Body of pancreas (tissue), 4 donors: ENCODE measurements around the gene KIF2C. TPM values are rescaled to one million over a fixed set of nuclear protein-coding genes. Genes with fewer than 3 reads are reported as not detected.
"Not testable (repeated sequence)": the region's sequence is repeated elsewhere in the genome, so short reads cannot be mapped to it uniquely, and the experiment has no call there.

Source experiments
- ATAC-seq: fragments of 150-250 bp; one replicate; pipeline ENCODE4 v1.9.1; 2016
- DNase-seq, 4 donors: peaks; one replicate each; pipeline ENCODE4 v3.0.0-alpha.2; 2019
- H3K27ac ChIP-seq, 4 donors: fragments of 200-600 bp; sonication (generic); 1 replicate in 3 of 4; 2 replicates in 1 of 4; pipeline versions ENCODE4 v1.5.1 to v1.6.1; 2016 to 2019; ENCODE audit warnings: mild to moderate bottlenecking in 1 of 4, mixed read lengths in 1 of 4, moderate library complexity in 1 of 4
- H3K27me3 ChIP-seq, 2 donors: fragments of 200-600 bp; sonication (generic); one replicate each; pipeline ENCODE4 v1.6.0; 2016; ENCODE audit warnings: mild to moderate bottlenecking in 1 of 2
- H3K36me3 ChIP-seq, 2 donors: fragments of 200-600 bp; sonication (generic); replicated peaks in 1 of 2; 2 replicates each; pipeline ENCODE4 v1.5.1; 2016; ENCODE audit warnings: low read depth in 2 of 2; ENCODE audit not compliant: insufficient read depth in 1 of 2
- H3K4me1 ChIP-seq: fragments of 200-600 bp; sonication (generic); one replicate; pipeline ENCODE4 v1.6.0; 2016
- H3K4me3 ChIP-seq, 2 donors: fragments of 200-600 bp; sonication (generic); 1 replicate in 1 of 2; 2 replicates in 1 of 2; pipeline ENCODE4 v1.5.1; 2016 to 2019
- H3K9me3 ChIP-seq, 3 donors: fragments of 200-600 bp; sonication (generic); 1 replicate in 2 of 3; 2 replicates in 1 of 3; pipeline ENCODE4 v1.5.1; 2016
- CTCF ChIP-seq, 7 experiments: fragments of 450-650 bp in 4 of 7; fragments of 200-600 bp in 3 of 7; sonication (generic) in 3 of 7; IDR thresholded peaks; one replicate each; pipeline ENCODE4 v1.5.1; 2016 to 2019; ENCODE audit warnings: antibody characterized with exemption in 7 of 7
- POLR2A ChIP-seq, 3 donors: fragments of 450-650 bp; IDR thresholded peaks; one replicate each; pipeline ENCODE4 v1.6.1; 2016; ENCODE audit warnings: antibody characterized with exemption in 3 of 3, mild to moderate bottlenecking in 2 of 3
- WGBS, 2 donors: methylation state at CpG; one replicate each; pipeline ENCODE4 v1.1.5; 2017; 5-methylcytosine and 5-hydroxymethylcytosine counted together
- intact Hi-C: fragments of 100-400 bp; cut with DNase I; formaldehyde crosslinking; loops from one replicate; pipeline ENCODE4 v1.15.1; 2023
- total RNA-seq, 2 donors: library from RNA; depleted of rRNA; stranded (reverse); fragments of >200 nt; gene quantifications; one replicate each; pipeline ENCODE4 v1.1.0, GENCODE V29; 2016

Gene KIF2C
- total RNA-seq, 2 donors from 2014 or later, result not detected

GRCh38 chr1:44808938-44809917, 69.6 kb downstream of the KIF2C start:
- H3K36me3 ChIP-seq, result no peaks in the 10 kb centered on the region
- no peaks in the 10 kb centered on the region for H3K9me3 ChIP-seq
- H3K4me1 ChIP-seq, result peaks cover 72% of the 10 kb centered on the region
- TF ChIP-seq CTCF (IDR thresholded peaks at IDR 0.05) (peak in 1 of 7 experiments; percentile 2), POLR2A (IDR thresholded peaks at IDR 0.05) (peak in 2 of 3 donors; percentile 23 to 37)
- no peaks in the 10 kb centered on the region for H3K27me3 ChIP-seq
- no peak overlapping the region for H3K4me3 ChIP-seq
- H3K27ac ChIP-seq, result peak overlapping the region; percentile 91 to 99 (median 98)
- intact Hi-C loops, result no loop called here
- 40 to 61% methylated on average over 3 to 6 of the region's 6 CpGs for WGBS, 2 donors
- ATAC-seq (no peak), DNase-seq (peak; percentile 47 to 77 (median 59))

- Histone ChIP-seq H3K27ac (peak overlapping the region; percentile 91 to 99 (median 98)), H3K4me3 (no peak overlapping the region), H3K27me3 (no peaks in the 10 kb centered on the region), H3K36me3 (no peaks in the 10 kb centered on the region), H3K4me1 (peaks cover 82% of the 10 kb centered on the region), H3K9me3 (no peaks in the 10 kb centered on the region)
- WGBS, 2 donors, result 35 to 53% methylated on average over 10 to 12 of the region's 12 CpGs
- no peak for TF ChIP-seq CTCF (IDR thresholded peaks at IDR 0.05)
- TF ChIP-seq POLR2A (IDR thresholded peaks at IDR 0.05), result no peak
- DNase-seq, result peak; percentile 74 to 93 (median 78)
- ATAC-seq, result no peak
- intact Hi-C loops, result no loop called here
These were observed 70.6 kb downstream of the KIF2C start for GRCh38 chr1:44810101-44810761.

- H3K27me3 ChIP-seq, H3K4me3 ChIP-seq, H3K9me3 ChIP-seq, ATAC-seq, intact Hi-C loops, H3K36me3 ChIP-seq: not testable (repeated sequence)
- peak overlapping the region; percentile 91 to 99 (median 98) for H3K27ac ChIP-seq
- DNase-seq, result peak in 2 of 4 donors; percentile 3 to 8
- WGBS, 2 donors, result 83 to 88% methylated on average over 4 of the region's 4 CpGs
- H3K4me1 ChIP-seq, result peaks cover 79% of the 10 kb centered on the region
These were observed 71.1 kb downstream of the KIF2C start for GRCh38 chr1:44810762-44811105.

GRCh38 chr1:44811234-44811633, 71.6 kb downstream of the KIF2C start:
- intact Hi-C loops, result no loop called here
- Histone ChIP-seq H3K27ac (peak overlapping the region in 1 of 4 donors; percentile 91), H3K4me3 (no peak overlapping the region), H3K9me3 (no peaks in the 10 kb centered on the region), H3K36me3 (no peaks in the 10 kb centered on the region), H3K27me3 (no peaks in the 10 kb centered on the region), H3K4me1 (peaks cover 74% of the 10 kb centered on the region)
- DNase-seq, result peak in 2 of 4 donors; percentile 4 to 8
- ATAC-seq, result no peak
- TF ChIP-seq POLR2A (IDR thresholded peaks at IDR 0.05), result no peak
- TF ChIP-seq CTCF (IDR thresholded peaks at IDR 0.05), result no peak
- WGBS, 2 donors, result 79 to 84% methylated on average over 8 of the region's 8 CpGs
